GM12865 (cell line): ENCODE data around the gene DNAAF5.
"Not testable (repeated sequence)": the region's sequence is repeated elsewhere in the genome, so short reads cannot be mapped to it uniquely, and the experiment has no call there.

Source experiments
- DNase-seq: peaks from one replicate; pipeline ENCODE4 v3.0.0; 2010; ENCODE audit warnings: low read depth
- H3K4me3 ChIP-seq: 2 replicates; pipeline ENCODE4 v1.5.1; 2011; ENCODE audit warnings: mild to moderate bottlenecking, low read depth, low read length, control low read depth
- TF ChIP-seq, protein P1 (sequence below): IDR thresholded peaks from 2 replicates; pipeline ENCODE4 v1.5.1; 2011; ENCODE audit warnings: low read length, control low read depth, low read depth, inconsistent platforms; ENCODE audit not compliant: insufficient read depth; ENCODE audit errors: missing control alignments

DNAAF5 gene

DNA sequence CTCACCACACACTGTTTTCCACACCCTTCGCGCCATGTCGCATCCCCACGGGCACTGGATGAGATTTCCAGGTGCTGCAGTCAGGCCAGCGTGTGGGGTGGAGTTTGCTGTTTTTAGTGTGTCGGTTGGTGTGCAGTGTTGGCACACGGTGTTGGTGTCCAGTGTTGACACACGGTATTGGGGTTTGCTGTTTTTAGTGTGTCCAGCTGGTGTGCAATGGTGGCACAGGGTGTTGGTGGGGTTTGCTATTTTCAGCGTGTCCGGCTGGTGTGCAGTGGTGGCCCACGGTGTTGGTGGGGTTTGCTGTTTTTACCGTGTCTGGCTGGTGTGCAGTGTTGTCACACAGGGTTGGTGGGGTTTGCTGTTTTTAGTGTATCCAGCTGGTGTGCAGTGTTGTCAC lies 20.7 kb downstream of the DNAAF5 start:
- TF ChIP-seq, protein P1, sequence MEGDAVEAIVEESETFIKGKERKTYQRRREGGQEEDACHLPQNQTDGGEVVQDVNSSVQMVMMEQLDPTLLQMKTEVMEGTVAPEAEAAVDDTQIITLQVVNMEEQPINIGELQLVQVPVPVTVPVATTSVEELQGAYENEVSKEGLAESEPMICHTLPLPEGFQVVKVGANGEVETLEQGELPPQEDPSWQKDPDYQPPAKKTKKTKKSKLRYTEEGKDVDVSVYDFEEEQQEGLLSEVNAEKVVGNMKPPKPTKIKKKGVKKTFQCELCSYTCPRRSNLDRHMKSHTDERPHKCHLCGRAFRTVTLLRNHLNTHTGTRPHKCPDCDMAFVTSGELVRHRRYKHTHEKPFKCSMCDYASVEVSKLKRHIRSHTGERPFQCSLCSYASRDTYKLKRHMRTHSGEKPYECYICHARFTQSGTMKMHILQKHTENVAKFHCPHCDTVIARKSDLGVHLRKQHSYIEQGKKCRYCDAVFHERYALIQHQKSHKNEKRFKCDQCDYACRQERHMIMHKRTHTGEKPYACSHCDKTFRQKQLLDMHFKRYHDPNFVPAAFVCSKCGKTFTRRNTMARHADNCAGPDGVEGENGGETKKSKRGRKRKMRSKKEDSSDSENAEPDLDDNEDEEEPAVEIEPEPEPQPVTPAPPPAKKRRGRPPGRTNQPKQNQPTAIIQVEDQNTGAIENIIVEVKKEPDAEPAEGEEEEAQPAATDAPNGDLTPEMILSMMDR = no peak
- H3K4me3 ChIP-seq = no peak overlapping the region
- no peak for DNase-seq

DNA sequence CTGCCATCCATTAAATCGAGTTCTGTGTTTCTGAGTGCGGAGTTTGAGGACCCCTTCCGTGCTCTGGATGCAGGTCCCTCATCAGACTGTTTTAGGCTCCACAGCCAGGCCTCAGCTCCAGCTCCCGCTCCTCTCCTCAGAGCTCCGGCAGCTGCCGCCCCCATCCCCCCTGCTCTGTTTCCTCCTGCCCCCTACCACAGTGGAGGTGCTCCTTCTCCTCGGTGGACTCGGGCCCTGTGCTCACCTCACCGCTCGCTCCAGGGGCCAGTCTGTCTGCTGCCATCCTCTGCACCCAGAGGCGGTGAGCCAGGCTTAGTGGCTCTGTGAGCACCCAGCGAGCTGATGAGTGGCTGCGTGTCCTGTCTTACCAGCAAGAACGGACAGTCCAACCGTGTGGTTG lies 21.9 kb downstream of the DNAAF5 start:
- H3K4me3 ChIP-seq = no peak overlapping the region
- TF ChIP-seq, protein P1 = no peak
- DNase-seq = no peak

DNA sequence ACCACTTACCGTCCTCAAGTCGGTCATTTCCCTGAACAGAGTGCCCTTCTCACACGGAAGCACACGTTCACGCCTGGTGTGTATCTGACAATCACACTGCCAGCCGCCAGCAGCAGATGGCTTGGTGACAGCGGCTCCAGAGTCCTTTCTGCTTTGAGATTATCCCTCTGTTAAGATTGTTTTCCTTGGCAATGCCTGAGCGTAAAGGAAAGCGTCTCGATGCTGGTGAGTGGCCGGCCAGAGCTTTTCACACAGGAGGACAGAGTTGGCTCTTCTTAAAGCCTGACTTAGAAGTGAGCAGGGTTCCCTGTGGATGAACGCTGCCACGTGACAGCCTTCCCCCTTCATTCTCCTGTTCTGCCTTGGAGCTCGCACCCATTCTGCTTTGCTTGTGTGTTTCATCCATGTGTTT lies 22.6 kb downstream of the DNAAF5 start:
- TF ChIP-seq, protein P1 = no peak
- H3K4me3 ChIP-seq = no peak overlapping the region
- no peak for DNase-seq

DNA sequence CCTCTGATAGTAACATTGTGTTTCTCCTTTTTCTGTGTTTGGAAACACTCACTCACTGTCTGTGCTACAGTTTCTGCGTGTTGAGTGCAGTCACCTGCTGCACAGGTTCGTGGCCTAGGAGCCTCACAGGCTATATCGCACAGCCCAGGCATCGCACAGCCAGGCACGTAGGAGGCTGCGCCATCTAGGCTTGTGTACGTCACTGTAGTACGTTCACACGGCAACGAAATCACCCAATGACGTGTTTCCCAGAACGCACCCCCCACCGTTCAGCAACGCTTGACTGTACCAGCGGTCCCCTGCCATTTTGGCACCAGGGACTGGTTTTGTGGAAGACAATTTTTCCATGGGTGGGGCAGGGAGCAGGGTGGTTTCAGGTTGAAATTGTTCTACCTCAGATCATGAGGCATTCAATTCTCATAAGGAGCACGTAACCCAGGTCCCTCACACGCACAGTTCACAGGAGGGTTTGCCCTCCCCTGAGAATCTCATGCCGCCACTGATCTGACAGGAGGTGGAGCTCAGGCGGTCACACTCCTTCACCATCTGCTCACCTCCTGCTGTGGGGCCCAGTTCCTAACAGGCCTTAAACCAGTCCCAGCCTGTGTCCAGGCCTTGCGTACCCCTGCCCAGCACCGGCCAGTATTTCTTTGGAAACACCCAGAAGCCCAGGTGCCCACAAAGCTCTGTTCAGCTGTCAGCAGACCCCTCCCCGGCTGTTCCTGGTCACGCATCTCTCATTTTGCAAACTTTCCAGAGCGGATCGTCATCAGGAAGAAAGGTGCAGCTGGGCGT lies 23.8 kb downstream of the DNAAF5 start:
- TF ChIP-seq, protein P1 = no peak
- no peak for DNase-seq

DNA sequence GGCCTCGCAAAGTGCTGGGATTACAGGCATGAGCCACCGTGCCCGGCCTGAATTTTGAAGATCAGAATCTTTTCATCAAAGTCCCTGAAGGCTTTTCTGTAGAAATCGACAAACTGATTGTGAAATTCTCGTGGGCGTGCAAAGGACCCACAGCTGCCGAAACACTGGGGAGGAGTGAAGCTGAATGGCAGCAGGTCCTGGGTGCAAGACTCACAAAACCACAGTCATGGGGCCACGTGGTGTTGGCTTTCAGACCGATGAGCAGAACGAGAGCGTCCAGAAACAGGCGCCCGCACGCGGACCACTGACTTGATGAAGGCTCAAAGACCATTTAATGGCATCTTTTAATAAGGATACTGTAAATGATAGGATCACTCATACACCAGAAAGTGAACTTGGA lies 25.3 kb downstream of the DNAAF5 start:
- DNase-seq = no peak
- no peak overlapping the region for H3K4me3 ChIP-seq
- TF ChIP-seq, protein P1 = no peak

More for the DNA sequence above, 23.8 kb downstream of the DNAAF5 start:
- H3K4me3 ChIP-seq = no peak overlapping the region

DNA sequence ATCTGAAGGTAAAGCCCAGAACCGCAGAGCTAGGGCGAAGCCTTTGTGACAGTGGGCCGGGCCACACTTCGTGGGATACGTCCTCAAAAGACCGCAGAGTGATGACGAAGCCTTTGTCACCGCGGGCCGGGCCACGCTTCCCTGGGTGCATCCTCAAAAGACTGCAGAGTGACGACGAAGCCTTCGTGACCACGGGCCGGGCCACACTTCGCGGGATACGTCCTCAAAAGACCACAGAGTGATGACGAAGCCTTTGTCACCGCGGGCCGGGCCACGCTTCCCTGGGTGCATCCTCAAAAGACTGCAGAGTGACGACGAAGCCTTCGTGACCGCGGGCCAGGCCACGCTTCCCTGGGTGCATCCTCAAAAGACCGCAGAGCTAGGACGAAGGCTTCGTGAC lies 25.8 kb downstream of the DNAAF5 start:
- DNase-seq, H3K4me3 ChIP-seq: not testable (repeated sequence)

DNA sequence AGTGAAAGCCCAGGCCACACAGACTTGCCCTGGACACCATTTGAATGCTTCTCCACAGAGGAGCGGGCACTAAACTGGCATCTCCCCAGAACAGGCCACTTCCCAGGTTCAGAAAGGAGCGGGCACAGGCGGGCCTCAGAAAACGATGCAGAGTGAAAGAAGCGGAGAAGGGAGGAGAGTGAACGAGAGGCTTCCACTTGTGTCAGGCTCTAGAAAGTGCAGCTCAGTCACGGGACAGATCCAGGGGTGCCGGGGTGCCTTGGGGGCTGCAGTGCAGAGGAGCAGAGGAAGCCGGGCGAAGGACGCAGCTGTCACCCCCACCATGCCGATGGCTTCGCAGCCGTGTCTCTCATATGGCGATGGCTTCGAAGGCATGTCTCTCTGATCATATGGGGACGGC lies 26.7 kb downstream of the DNAAF5 start:
- no peak overlapping the region for H3K4me3 ChIP-seq
- TF ChIP-seq, protein P1 = no peak
- DNase-seq = no peak
